Spleen (tissue), 11 donors: Measurements from ENCODE around the gene ECD. TPM values are rescaled to one million over a fixed set of nuclear protein-coding genes. Genes with fewer than 3 reads are reported as not detected.

Experiments used
- DNase-seq: peaks from one replicate; pipeline ENCODE4 v3.0.0-alpha.2; 2020
- H3K27ac ChIP-seq, 8 donors: fragments of 200-600 bp; sonication (generic) in 7 of 8; 1 replicate in 4 of 8; 2 replicates in 4 of 8; pipeline versions ENCODE4 v1.5.0 to v1.8.0; 2016 to 2021; ENCODE audit warnings: inconsistent platforms in 4 of 8, mild to moderate bottlenecking in 4 of 8, moderate library complexity in 1 of 8
- H3K27me3 ChIP-seq, 7 donors: fragments of 200-600 bp; sonication (generic) in 6 of 7; replicated peaks in 1 of 7; 1 replicate in 4 of 7; 2 replicates in 3 of 7; pipeline versions ENCODE4 v1.5.0 to v1.8.0; 2016 to 2021; ENCODE audit warnings: inconsistent platforms in 3 of 7, mild to moderate bottlenecking in 1 of 7
- H3K36me3 ChIP-seq, 6 donors: fragments of 200-600 bp; sonication (generic) in 5 of 6; 1 replicate in 4 of 6; 2 replicates in 2 of 6; pipeline versions ENCODE4 v1.5.0 to v1.8.0; 2016 to 2021; ENCODE audit warnings: inconsistent platforms in 2 of 6
- H3K4me1 ChIP-seq, 6 donors: fragments of 200-600 bp; sonication (generic) in 5 of 6; 1 replicate in 3 of 6; 2 replicates in 3 of 6; pipeline versions ENCODE4 v1.5.0 to v1.8.0; 2016 to 2021; ENCODE audit warnings: inconsistent platforms in 3 of 6
- H3K4me3 ChIP-seq, 8 donors: fragments of 200-600 bp; sonication (generic) in 7 of 8; 1 replicate in 4 of 8; 2 replicates in 4 of 8; pipeline versions ENCODE4 v1.5.0 to v1.8.0; 2016 to 2021; ENCODE audit warnings: inconsistent platforms in 4 of 8, mild to moderate bottlenecking in 4 of 8, moderate library complexity in 2 of 8
- H3K9me3 ChIP-seq, 8 donors: fragments of 200-600 bp; sonication (generic) in 7 of 8; 1 replicate in 4 of 8; 2 replicates in 4 of 8; pipeline versions ENCODE4 v1.5.0 to v1.8.0; 2016 to 2021; ENCODE audit warnings: inconsistent platforms in 4 of 8
- POLR2A ChIP-seq, 3 donors: fragments of 450-650 bp; IDR thresholded peaks; one replicate each; pipeline ENCODE4 v1.5.1; 2017; ENCODE audit warnings: antibody characterized with exemption in 3 of 3, mild to moderate bottlenecking in 1 of 3
- POLR2AphosphoS5 ChIP-seq, 3 donors: sonication (generic); formaldehyde crosslinking; IDR thresholded peaks; one replicate each; pipeline ENCODE4 v1.5.1; 2017; ENCODE audit warnings: antibody characterized with exemption in 3 of 3
- WGBS, 5 donors: extraction: QIAGEN DNeasy Blood & Tissue Kit in 3 of 5; methylation state at CpG; one replicate each; pipeline versions ENCODE4 v1.1.5 to v1.1.7; 2013 to 2018; 5-methylcytosine and 5-hydroxymethylcytosine counted together
- intact Hi-C: fragments of 100-400 bp; cut with DNase I; formaldehyde crosslinking; loops from one replicate; pipeline ENCODE4 v1.15.0; 2023; ENCODE audit warnings: low total_unique reads
- polyA plus RNA-seq, 3 donors: library from polyadenylated mRNA; stranded (reverse); fragments of 200-250 nt; gene quantifications; one replicate each; pipeline ENCODE4 v1.2.1, GENCODE V29; 2013
- total RNA-seq, 7 donors: library from RNA; depleted of rRNA in 3 of 7; stranded (reverse); fragments of >200 nt in 3 of 7; fragmentation: NEBNext Ultra II Directional in 4 of 7; extraction: Animal tissue kit (Norgen Biotek cat#: 25700) in 4 of 7; gene quantifications; one replicate each; pipeline versions ENCODE4 v1.1.0 to v1.2.1, GENCODE V29; 2016 to 2021
- TF ChIP-seq, protein P1 (sequence below), 11 experiments: fragments of 200-600 bp in 7 of 11; fragments of 450-650 bp in 4 of 11; sonication (generic) in 4 of 11; IDR thresholded peaks in 8 of 11; conservative IDR thresholded peaks in 3 of 11; 1 replicate in 7 of 11; 2 replicates in 4 of 11; pipeline versions ENCODE4 v1.4.0 to v1.8.0; 2016 to 2021; ENCODE audit warnings: antibody characterized with exemption in 11 of 11, inconsistent platforms in 4 of 11, mild to moderate bottlenecking in 1 of 11
- donor health status: healthy with polysubstance abuse.
- donor health status: DM: no; HTN: no; CAD: no; lungs with moderate emphysema.
- donor health status: DM: no; HTN: no; CAD: no.
- donor health status: Bipolar disorder and iron deficiency.
- donor health status: healthy.
- donor health status: DM: no; HTN: no; CAD: no.
- donor health status: DM: yes; HTN: yes; CAD: no.

Gene ECD
- total and polyA plus RNA-seq, 10 donors = 7.3 to 37.8 (median 28.1) TPM

DNA sequence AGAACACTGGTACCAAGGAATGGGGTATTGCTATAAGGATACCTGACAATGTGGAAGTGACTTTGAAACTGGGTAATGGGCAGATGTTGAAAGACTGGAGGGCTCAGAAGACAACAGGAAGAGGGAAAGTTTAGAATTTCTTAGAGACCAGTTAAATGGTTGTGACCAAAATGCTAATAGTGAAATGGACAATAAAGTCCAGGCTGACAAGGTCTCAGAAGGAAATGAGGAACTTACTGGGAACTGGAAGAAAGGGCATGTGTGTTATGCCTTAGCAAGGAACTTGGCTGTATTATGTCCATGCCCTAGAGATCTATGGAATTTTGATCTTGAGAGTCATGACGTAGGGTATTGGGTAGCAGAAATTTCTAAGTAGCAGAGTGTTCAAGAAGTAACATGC is 38.1 kb upstream of the ECD start:
- H3K27ac ChIP-seq = no peak overlapping the region
- intact Hi-C loops = no loop called here
- H3K9me3 ChIP-seq = peaks cover 0 to 4% (median 0%) of the 10 kb centered on the region in 8 donors
- DNase-seq = no peak
- H3K27me3 ChIP-seq = no peaks in the 10 kb centered on the region
- TF ChIP-seq, protein P1, sequence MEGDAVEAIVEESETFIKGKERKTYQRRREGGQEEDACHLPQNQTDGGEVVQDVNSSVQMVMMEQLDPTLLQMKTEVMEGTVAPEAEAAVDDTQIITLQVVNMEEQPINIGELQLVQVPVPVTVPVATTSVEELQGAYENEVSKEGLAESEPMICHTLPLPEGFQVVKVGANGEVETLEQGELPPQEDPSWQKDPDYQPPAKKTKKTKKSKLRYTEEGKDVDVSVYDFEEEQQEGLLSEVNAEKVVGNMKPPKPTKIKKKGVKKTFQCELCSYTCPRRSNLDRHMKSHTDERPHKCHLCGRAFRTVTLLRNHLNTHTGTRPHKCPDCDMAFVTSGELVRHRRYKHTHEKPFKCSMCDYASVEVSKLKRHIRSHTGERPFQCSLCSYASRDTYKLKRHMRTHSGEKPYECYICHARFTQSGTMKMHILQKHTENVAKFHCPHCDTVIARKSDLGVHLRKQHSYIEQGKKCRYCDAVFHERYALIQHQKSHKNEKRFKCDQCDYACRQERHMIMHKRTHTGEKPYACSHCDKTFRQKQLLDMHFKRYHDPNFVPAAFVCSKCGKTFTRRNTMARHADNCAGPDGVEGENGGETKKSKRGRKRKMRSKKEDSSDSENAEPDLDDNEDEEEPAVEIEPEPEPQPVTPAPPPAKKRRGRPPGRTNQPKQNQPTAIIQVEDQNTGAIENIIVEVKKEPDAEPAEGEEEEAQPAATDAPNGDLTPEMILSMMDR (IDR thresholded peaks at IDR 0.05 in 8 of 11, conservative IDR thresholded peaks at IDR 0.05 in 3 of 11) = no peak
- TF ChIP-seq POLR2A (IDR thresholded peaks at IDR 0.05) (no peak), POLR2AphosphoS5 (IDR thresholded peaks at IDR 0.05) (no peak)
- WGBS, 5 donors = 89 to 95% (median 92%) methylated on average over 1 of the region's 1 CpG
- no peaks in the 10 kb centered on the region for H3K4me1 ChIP-seq
- H3K36me3 ChIP-seq = peaks cover 0 to 50% (median 13%) of the 10 kb centered on the region in 6 donors
- H3K4me3 ChIP-seq = no peak overlapping the region

DNA sequence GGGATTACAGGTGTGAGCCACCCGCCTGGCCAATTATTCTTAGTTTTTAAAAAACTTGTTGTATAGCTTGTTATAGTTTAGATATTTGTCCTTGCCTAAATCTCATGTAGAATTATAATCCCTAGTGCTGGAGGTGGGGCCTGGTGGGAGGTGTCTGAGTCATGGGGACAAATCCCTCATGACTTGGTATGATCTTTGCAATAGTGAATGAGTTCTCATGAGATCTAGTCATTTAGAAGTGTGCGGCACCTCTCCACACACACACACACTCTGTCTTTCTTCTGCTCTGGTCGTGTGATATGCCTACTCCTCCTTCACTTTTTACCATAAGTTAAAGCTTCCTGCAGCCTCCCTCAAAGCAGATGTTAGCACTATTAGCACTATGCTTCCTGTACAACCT is 37.3 kb upstream of the ECD start:
- no peaks in the 10 kb centered on the region for H3K27me3 ChIP-seq
- H3K36me3 ChIP-seq = peaks cover 0 to 48% (median 5%) of the 10 kb centered on the region in 6 donors
- WGBS, 5 donors = 87 to 94% (median 93%) methylated on average over 3 of the region's 3 CpGs
- H3K9me3 ChIP-seq = peaks cover 0 to 4% (median 0%) of the 10 kb centered on the region in 8 donors
- intact Hi-C loops = no loop called here
- H3K4me1 ChIP-seq = no peaks in the 10 kb centered on the region
- no peak for DNase-seq
- TF ChIP-seq, protein P1 (IDR thresholded peaks at IDR 0.05 in 8 of 11, conservative IDR thresholded peaks at IDR 0.05 in 3 of 11) = no peak
- TF ChIP-seq POLR2A (IDR thresholded peaks at IDR 0.05) (no peak), POLR2AphosphoS5 (IDR thresholded peaks at IDR 0.05) (no peak)
- H3K4me3 ChIP-seq = no peak overlapping the region
- no peak overlapping the region for H3K27ac ChIP-seq

DNA sequence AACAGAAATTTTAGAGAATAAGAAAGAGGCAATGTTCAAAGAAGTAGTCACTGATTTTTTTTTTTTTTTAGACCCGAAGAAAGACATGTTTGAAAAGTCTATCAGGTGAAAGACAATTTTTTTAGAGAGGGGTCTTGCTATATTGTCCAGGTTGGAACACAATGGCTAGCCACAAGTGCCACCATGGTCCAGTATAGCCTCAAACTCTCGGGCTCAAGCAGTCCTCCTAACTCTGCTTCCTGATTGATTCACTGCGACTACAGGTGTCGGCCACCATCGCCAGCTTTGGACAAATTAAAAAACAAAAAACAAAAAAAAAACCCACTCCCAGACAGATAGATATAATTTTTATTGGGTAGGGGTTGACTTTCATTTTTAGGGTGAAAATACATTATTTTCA is 22.4 kb upstream of the ECD start:
- Histone ChIP-seq H3K9me3 (no peaks in the 10 kb centered on the region), H3K27ac (no peak overlapping the region), H3K36me3 (peaks cover 0 to 32% (median 8%) of the 10 kb centered on the region in 6 donors), H3K4me3 (no peak overlapping the region), H3K4me1 (no peaks in the 10 kb centered on the region), H3K27me3 (no peaks in the 10 kb centered on the region)
- no peak for TF ChIP-seq POLR2AphosphoS5 (IDR thresholded peaks at IDR 0.05)
- no peak for TF ChIP-seq POLR2A (IDR thresholded peaks at IDR 0.05)
- TF ChIP-seq, protein P1 (IDR thresholded peaks at IDR 0.05 in 8 of 11, conservative IDR thresholded peaks at IDR 0.05 in 3 of 11) = no peak
- no peak for DNase-seq
- WGBS, 5 donors = 89 to 98% (median 97%) methylated on average over 5 of the region's 5 CpGs
- intact Hi-C loops = no loop called here

DNA sequence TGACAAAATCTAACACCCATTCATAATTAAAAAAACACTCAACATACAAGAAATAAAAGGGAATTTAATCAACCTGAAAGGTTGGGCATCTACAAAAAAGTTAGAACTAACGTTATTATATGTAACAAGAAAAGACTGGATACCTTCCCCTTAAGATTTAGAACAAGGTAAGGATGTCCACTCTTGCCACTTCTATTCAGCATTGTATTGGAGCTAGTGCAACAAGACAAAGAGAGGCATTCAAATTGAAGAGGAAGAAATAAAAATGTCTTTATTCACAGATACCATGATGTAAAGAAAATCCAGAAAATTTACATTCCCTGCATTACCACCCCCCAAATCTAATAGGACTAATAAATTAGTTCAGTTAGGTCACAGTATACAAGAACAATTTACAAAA is 18.5 kb upstream of the ECD start:
- Histone ChIP-seq H3K4me1 (no peaks in the 10 kb centered on the region), H3K27ac (no peak overlapping the region)
- TF ChIP-seq POLR2A (IDR thresholded peaks at IDR 0.05) (no peak), POLR2AphosphoS5 (IDR thresholded peaks at IDR 0.05) (no peak)
- TF ChIP-seq, protein P1 (IDR thresholded peaks at IDR 0.05 in 8 of 11, conservative IDR thresholded peaks at IDR 0.05 in 3 of 11) = no peak

More for the DNA sequence above, 18.5 kb upstream of the ECD start:
- intact Hi-C loops = no loop called here
- peaks cover 0 to 35% (median 8%) of the 10 kb centered on the region in 6 donors for H3K36me3 ChIP-seq
- 86 to 96% (median 93%) methylated on average over 1 of the region's 1 CpG for WGBS, 5 donors
- H3K27me3 ChIP-seq = no peaks in the 10 kb centered on the region
- peaks cover 0 to 8% (median 0%) of the 10 kb centered on the region in 8 donors for H3K9me3 ChIP-seq
- H3K4me3 ChIP-seq = no peak overlapping the region
- no peak for DNase-seq
